GM18861 (cell line): Measurements from ENCODE around the gene AVL9.
"Not testable (repeated sequence)": the region's sequence is repeated elsewhere in the genome, so short reads cannot be mapped to it uniquely, and the experiment has no call there.

ENCODE experiments used
- ATAC-seq: cut with Tn5 transposase; IDR thresholded peaks from one replicate; pipeline ENCODE4 v1.9.1; 2021; ENCODE audit not compliant: unreplicated experiment

The AVL9 gene

GRCh38 chr7:32586291-32587221 is 91.3 kb downstream of the AVL9 start:
- no peak for ATAC-seq

DNA sequence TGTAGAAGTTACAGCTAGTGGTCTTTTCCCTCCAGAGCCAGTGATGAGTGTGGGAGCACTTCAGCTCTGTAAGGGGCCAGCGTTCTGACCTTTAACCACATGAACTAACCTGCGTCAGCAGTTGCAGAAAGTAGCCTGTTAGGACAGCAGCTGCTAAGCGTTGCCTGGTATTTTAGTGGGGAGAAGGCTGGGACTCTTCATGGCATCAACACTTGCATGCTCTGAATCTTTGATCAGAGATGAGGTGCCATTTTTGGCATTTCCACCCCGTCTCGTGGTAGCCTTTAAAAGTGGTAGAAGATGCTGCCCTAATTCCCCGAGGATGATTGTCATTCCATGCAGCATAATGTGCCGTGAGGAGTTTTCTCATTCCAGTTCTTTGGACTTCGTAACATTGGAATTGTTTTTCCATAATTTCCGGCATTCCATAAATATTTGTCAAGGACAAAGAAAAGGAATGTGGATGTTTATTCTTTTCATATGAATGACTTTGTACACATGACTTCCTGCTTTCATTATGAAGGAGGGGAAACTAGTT is 92.2 kb downstream of the AVL9 start:
- ATAC-seq = no peak

- peak; percentile 65 for ATAC-seq
Observed at GRCh38 chr7:32588657-32589056, 93.4 kb downstream of the AVL9 start.

- ATAC-seq = no peak
Observed at GRCh38 chr7:32591938-32592337, 96.6 kb downstream of the AVL9 start.

DNA sequence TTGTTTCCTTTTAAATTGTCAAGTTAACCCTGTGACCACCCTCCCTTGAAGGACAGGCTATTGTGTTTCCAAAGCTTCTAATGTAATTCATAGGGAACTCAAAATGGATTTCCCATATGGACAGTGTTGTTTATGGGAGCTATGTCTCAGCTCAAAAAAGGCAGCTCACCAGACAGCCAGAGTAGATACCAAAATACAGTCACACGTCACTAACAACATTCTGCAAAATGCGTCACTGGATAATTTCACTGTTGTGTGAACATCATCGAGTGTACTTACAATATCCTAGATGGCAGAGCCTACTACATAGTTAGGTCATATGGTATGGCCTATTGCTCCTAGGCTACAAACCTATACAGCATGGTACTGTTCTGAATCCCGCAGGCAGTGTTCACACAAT is 97.4 kb downstream of the AVL9 start:
- ATAC-seq = no peak

GRCh38 chr7:32594965-32595490 is 99.7 kb downstream of the AVL9 start:
- ATAC-seq = no peak

DNA sequence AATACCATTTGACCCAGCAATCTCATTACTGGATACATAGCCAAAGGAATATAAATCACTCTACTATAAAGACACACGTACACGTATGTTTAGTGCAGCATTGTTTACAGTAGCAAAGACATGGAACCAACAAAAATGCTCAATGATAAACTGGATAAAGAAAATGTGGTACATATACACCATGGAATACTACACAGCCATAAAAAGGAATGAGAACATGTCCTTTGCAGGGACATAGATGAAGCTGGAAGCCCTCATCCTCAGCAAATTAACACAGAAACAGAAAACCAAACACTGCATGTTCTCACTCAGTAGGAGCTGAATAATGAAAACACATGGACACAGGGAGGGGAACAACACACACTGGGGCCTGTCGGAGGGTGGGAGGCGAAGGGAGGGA is 105.9 kb downstream of the AVL9 start:
- not testable (repeated sequence) for ATAC-seq

DNA sequence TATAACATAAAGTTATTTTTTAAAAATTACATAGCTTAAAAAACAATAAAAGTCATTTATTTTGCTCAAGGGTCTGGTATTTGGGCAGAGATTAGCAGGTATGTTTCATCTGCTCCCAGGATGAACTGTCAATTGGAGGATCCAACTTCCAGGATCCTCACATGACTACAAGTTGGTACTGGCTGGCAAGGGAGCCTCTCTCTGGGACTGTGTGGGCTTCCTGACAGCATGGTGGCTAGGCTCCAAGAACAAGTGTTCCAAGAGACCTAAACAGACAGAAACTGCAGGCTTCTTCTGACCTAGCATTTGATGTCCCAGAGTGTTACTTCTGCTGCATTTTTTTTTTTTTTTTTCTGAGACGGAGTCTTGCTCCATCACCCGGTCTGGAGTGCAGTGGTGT is 107.2 kb downstream of the AVL9 start:
- no peak for ATAC-seq

DNA sequence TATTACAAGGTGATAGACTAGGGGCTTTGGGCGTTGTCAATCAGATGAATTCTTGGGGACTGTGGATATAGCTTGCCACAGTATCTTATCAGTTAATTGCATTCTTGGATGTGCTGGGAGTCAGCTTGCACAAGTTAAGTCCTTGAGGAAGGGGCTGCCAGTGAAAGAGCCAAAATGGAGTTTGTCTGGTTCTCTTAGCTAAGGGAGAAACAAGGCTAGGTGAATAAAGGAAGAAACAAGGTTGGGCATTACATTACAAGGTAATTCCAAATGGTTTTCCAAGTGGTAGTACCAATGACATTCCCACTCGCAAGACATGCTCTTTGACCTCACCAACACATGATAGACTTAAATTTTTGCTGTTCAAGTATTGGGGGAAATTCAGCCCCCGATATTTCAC is 108.2 kb downstream of the AVL9 start:
- ATAC-seq = not testable (repeated sequence)

GRCh38 chr7:32604047-32604446 is 108.8 kb downstream of the AVL9 start:
- not testable (repeated sequence) for ATAC-seq

- ATAC-seq = no peak
Observed at GRCh38 chr7:32605032-32605431, 109.7 kb downstream of the AVL9 start.

GRCh38 chr7:32609463-32609862 is 114.2 kb downstream of the AVL9 start:
- ATAC-seq = no peak

GRCh38 chr7:32611201-32612099 is 116.2 kb downstream of the AVL9 start:
- ATAC-seq = no peak

GRCh38 chr7:32616625-32617024 is 121.3 kb downstream of the AVL9 start:
- ATAC-seq = no peak

DNA sequence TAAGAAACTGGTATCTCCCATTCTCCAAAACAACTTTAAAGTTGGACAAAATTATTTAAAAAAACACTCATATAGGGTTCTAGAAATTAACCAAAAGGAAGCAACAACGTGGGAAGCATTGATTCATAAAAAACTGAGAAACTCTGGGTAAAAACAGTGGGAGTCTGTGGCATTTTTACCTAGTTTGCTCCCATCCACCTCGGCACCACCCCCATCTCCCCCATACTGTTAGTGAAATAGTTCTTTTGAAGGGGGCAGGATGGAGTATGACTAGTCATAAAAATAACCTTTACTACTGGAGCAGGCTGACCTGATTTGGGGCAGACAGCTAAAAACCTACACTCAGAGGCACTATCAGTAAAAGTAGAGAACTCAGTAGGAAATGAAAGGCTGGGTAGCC is 123.2 kb downstream of the AVL9 start:
- no peak for ATAC-seq

- ATAC-seq = no peak
Observed at GRCh38 chr7:32618987-32619386, 123.7 kb downstream of the AVL9 start.

DNA sequence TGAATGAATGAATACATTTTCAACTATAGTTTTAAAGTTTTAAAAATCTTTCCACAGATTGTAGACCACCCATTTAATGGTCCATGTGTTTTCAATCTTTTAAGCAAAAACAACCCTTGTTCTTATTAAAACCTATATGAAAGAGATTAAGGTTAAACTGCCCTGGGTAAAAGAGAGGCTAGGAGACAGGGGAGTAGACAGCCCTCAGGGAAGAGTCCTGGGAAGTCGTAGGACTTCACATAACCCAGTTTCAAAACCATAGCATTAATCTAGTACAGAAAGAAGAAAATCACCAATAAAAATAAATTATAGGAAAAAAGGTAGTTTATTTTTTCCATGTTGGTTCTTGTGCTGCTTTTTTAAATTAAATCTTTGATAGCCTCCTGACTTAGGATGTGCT is 124.1 kb downstream of the AVL9 start:
- ATAC-seq = not testable (repeated sequence)

DNA sequence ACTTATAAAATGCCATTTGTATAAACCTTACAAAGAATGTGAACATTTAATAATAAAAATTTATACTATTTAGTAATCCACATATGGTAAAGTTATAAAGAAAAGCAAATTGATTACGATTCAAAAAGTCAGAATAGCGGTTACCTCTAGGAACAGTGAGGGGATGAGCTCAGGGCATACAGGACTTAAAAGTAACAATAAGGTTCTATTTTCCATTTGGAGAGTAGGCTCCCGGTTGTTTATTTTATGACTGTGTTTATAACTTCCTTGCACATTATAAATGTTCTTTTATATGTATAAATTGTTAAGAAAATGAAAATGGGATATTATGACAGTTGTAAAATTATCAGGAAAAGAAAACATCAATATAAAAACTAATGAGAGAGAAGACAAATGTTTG is 135.7 kb downstream of the AVL9 start:
- ATAC-seq = no peak

GRCh38 chr7:32631590-32632497 is 136.6 kb downstream of the AVL9 start:
- not testable (repeated sequence) for ATAC-seq

GRCh38 chr7:32633446-32633845 is 138.2 kb downstream of the AVL9 start:
- ATAC-seq = not testable (repeated sequence)
